ENCODE measurements around the gene FAM124B. TPM values are rescaled to one million over a fixed set of nuclear protein-coding genes. Genes with fewer than 3 reads are reported as not detected.

Gene FAM124B
- total RNA-seq, 1 donor from 2014 or later: 0.47 TPM

DNA sequence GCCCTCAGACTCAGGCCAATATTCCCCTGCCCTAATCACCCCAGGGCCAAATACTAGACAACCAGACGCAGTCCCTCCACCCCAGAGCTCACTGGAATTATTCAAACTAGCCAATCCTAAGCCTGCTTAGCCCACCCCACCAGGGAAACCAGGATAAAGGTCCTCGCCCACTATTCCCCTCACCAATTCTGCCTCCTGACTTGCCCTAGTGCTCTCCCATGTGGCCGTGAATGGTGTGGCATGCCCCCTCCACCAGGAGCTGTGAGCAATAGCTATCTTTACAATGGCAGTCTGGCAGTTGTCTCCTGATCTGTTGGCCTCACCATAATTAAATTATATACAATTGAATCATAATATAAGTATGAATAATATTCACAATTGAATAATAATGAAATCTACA is 42.3 kb downstream of the FAM124B start:
- intact Hi-C loops (cut with micrococcal nuclease): loop anchor here (5.0 to 10.0 kb wide), 2 partner anchors 643 to 1305 kb away; no protein-coding TSS in a partner anchor
- H3K4me3 Mint-ChIP-seq: no peak overlapping the region
- DNase-seq: no peak
- H3K36me3 Mint-ChIP-seq (ENCODE audit: low read depth): no peaks in the 10 kb centered on the region
- no peaks in the 10 kb centered on the region for H3K9me3 Mint-ChIP-seq
- H3K4me1 Mint-ChIP-seq: no peaks in the 10 kb centered on the region
- peaks cover 4% of the 10 kb centered on the region for H3K27me3 Mint-ChIP-seq
- H3K27ac Mint-ChIP-seq: no peak overlapping the region

DNA sequence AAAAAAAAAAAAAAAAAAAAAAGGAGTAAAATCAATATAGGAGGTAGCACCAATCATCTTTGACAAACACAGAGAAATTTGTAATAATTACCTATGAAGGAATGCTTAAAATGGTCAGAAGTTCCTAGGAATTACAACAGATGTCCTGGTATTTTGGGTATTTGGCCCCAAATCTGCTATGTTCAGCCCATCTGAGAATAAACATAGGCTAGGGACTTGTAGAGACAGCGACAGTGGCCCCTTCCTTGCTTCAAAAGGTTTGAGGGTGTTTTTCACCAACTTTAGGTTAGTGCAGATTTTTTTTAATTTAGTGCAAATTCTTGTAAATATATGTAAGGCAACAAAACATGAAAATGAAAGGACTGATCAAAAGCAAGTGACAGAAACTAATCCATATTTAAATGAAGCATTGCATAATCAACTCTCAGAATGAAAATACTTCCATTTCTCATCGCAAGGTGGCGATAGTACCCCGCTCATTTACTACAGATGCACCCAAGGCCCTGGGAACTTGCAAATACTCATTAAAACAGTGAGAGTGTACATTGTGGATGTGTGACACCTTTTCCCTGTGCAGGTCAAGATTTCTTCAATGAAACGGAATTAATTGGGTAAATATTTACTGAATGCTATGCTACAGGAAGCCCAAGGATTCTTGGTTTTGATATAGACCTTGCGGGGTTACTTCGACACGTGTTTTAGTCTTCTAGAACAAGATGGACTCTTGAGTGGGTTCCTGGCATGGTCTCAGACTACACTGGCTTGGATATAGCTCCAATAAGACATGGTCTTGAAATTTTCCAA is 44.6 kb downstream of the FAM124B start:
- Mint-ChIP-seq H3K27me3 (peaks cover 7% of the 10 kb centered on the region), H3K4me3 (no peak overlapping the region), H3K9me3 (no peaks in the 10 kb centered on the region), H3K36me3 (ENCODE audit: low read depth) (no peaks in the 10 kb centered on the region), H3K4me1 (no peaks in the 10 kb centered on the region), H3K27ac (no peak overlapping the region)
- intact Hi-C loops (cut with micrococcal nuclease): loop anchor here (1.0 to 10.0 kb wide), 6 partner anchors 92 to 1308 kb away; no protein-coding TSS in a partner anchor
- DNase-seq: peak; percentile 88

DNA sequence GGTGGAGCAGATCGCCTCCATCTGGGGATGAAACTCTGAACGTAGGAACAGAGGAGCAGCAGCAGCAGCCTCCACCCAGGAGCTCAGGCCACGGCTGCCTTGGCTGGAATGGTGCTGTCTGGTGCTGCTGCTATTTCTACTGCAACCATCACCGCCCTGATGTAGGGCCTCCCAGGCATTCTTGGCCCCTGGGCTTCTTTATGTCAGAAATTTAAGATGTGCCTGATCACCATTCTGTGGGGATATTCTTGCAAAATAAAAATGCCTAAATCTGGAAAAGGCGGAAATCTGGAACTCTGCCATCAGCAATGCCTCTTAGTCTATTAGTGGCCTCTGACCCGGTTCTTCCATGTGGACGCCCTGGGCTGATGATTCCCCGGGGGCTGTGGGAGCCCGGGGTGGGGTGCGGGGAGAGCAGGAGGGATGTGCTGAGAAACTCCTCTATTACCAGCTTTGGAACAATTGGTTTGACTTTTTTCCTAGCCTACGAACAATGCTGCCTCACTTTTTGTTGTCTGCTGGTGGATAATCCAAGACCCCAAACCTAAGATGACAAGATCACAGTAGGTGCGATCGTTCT is 47.2 kb downstream of the FAM124B start:
- DNase-seq: no peak
- Mint-ChIP-seq H3K27me3 (peaks cover 15% of the 10 kb centered on the region), H3K4me1 (no peaks in the 10 kb centered on the region), H3K9me3 (no peaks in the 10 kb centered on the region), H3K4me3 (no peak overlapping the region), H3K36me3 (ENCODE audit: low read depth) (no peaks in the 10 kb centered on the region), H3K27ac (no peak overlapping the region)
- intact Hi-C loops (cut with micrococcal nuclease): loop anchor here (5.0 to 10.0 kb wide), 2 partner anchors 648 to 1310 kb away; no protein-coding TSS in a partner anchor

DNA sequence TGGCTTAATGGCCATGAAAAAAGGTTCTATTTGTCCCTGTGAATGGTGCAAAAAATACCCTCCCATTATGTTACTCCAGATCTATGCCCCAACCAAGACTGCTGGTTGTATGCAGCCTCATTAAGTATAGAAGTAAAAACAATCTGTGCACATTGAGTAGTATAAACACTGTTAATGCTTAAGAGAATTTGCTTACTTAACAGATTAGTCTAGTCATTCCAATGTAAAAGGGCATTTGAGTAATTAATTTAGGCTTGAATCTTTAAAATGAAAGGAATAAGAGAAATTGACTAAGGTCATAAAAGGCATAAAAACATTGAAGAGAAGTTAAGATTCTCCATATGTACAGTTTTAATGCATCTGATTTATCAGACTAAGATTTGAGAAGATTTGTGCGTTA is 51.2 kb downstream of the FAM124B start:
- DNase-seq: no peak
- Mint-ChIP-seq H3K36me3 (ENCODE audit: low read depth) (no peaks in the 10 kb centered on the region), H3K4me3 (no peak overlapping the region), H3K27me3 (peaks cover 32% of the 10 kb centered on the region), H3K27ac (no peak overlapping the region), H3K9me3 (no peaks in the 10 kb centered on the region), H3K4me1 (no peaks in the 10 kb centered on the region)
- intact Hi-C loops (cut with micrococcal nuclease): loop anchor here (10.0 kb wide), 1 partner anchor 1314 kb away; no protein-coding TSS in a partner anchor

DNA sequence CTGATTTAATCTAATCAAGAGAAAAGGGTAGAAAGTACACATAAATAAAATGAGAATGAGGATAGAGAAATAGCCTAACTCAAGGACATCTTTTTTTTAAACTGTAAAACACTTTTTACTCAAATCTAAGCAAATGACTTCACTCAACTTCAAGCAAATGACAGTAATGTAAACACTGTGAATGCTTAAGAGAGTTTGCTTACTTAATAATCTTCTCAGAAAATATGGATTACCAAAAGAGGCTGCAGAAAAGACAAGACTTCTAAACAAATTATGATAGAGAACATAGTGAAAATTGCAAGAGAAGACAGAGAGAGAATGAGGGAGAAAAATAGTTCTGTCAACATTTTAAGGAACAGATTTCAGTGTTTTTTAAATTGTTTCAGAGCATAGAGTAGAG is 52.5 kb downstream of the FAM124B start:
- intact Hi-C loops (cut with micrococcal nuclease): no loop called here
- no peak for DNase-seq
- H3K36me3 Mint-ChIP-seq (ENCODE audit: low read depth): no peaks in the 10 kb centered on the region
- no peaks in the 10 kb centered on the region for H3K9me3 Mint-ChIP-seq
- no peak overlapping the region for H3K4me3 Mint-ChIP-seq
- H3K27me3 Mint-ChIP-seq: peaks cover 30% of the 10 kb centered on the region
- no peak overlapping the region for H3K27ac Mint-ChIP-seq
- H3K4me1 Mint-ChIP-seq: no peaks in the 10 kb centered on the region

DNA sequence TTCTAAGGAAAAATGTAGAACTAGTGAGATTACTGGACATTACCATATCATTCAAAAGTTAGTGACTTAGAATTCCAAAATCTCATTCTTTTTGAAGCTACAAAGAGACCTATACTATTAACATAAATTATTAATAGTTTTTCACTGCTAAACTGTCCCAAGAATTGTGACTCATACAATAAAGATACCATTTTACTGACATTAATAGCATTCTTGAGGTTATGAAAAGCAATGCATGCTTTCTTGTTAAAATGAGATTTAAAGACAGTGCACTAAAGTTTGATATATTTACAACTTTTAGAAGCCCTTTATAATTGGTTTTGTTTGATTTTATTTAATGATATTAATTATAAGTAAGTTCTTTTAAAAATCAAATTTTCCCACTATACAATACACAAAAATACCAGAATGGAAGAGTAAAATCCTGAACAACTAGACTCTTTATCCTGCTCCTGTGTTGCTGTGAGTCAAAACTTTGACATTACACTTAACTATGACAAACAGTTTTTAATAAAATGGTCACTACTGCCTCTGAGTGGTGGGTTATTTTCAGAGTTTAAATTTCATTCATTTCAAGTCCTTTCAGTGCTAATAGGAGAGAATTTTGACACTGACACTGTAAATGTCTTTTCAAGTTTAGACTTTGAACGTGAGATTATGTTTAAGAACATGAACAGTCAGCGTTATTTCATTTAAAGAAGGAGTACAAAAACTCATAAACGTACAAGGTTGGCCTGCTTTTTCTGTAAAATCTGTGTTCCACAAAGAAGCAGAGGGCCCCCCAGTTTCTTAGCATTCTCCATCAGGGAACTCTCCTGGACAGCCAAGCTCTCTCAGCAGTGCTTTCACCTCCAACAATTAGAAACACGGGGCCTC is 54.5 kb downstream of the FAM124B start:
- Mint-ChIP-seq H3K9me3 (no peaks in the 10 kb centered on the region), H3K4me3 (no peak overlapping the region), H3K4me1 (no peaks in the 10 kb centered on the region), H3K27ac (no peak overlapping the region), H3K36me3 (ENCODE audit: low read depth) (no peaks in the 10 kb centered on the region), H3K27me3 (peaks cover 30% of the 10 kb centered on the region)
- no peak for DNase-seq
- intact Hi-C loops (cut with micrococcal nuclease): no loop called here

DNA sequence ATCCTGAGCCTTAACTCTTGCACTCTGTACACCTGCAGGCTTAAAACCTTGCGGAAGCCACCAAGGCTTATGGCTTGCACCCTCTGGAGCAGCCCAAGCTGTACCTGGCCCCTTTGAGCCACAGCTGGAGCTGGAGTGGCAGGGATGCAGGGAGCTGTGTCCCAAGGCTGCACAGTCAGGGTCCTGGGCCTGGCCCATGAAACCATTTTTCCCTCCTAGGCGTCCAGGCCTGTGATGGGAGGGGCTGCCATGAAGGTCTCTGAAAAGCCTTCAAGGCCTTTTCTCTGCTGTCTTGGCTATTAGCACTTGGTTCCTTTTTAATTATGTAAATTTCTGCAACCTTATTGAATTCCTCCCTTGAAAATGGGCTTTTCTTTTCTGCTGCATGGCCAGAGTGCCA is 56.4 kb downstream of the FAM124B start:
- H3K4me3 Mint-ChIP-seq: no peak overlapping the region
- no peak overlapping the region for H3K27ac Mint-ChIP-seq
- no peaks in the 10 kb centered on the region for H3K9me3 Mint-ChIP-seq
- no peaks in the 10 kb centered on the region for H3K36me3 Mint-ChIP-seq (ENCODE audit: low read depth)
- intact Hi-C loops (cut with micrococcal nuclease): no loop called here
- H3K4me1 Mint-ChIP-seq: no peaks in the 10 kb centered on the region
- DNase-seq: no peak
- H3K27me3 Mint-ChIP-seq: peaks cover 26% of the 10 kb centered on the region

DNA sequence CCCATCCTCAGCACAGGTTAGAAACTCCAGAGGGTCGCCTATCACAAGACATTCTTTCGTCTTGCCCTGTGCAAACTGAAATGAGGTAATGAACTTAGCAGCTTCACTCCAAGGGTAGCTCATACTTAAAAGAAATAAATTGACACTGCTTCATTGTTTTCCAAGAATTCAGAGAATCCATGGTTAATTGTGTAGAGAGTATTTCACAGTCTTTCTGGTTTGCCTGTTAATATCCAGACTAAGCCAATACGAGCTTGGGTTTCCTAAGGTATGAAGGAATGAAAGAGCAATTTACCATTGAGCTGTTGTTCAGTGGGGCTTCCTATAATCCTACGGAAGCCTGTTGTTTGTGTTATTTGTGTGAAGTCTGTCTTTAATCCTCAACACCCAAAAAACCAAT is 58.7 kb downstream of the FAM124B start:
- no peak overlapping the region for H3K4me3 Mint-ChIP-seq
- no peaks in the 10 kb centered on the region for H3K9me3 Mint-ChIP-seq
- intact Hi-C loops (cut with micrococcal nuclease): no loop called here
- H3K27ac Mint-ChIP-seq: no peak overlapping the region
- H3K27me3 Mint-ChIP-seq: peaks cover 23% of the 10 kb centered on the region
- DNase-seq: no peak
- no peaks in the 10 kb centered on the region for H3K36me3 Mint-ChIP-seq (ENCODE audit: low read depth)
- no peaks in the 10 kb centered on the region for H3K4me1 Mint-ChIP-seq

DNA sequence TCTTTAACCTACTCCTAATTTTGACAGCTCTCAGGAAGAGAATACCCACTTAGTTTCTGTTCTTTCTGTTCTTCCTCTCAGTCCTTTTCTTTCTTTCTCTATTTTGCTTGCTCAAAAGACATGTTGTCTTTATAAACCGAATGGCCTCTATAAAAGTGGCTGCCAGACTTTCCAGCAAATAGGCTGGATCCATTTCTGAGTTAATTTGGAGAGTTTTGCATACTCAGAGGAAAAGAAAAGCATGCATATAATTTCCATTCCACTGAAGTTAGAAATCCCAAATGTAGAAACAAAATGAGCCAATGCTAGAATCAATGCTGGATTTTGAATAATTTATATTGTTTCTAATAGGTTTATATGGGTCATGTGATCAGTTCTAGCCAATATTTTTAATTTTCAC is 65.9 kb downstream of the FAM124B start:
- Mint-ChIP-seq H3K27ac (no peak overlapping the region), H3K27me3 (peaks cover 10% of the 10 kb centered on the region), H3K36me3 (ENCODE audit: low read depth) (no peaks in the 10 kb centered on the region), H3K4me3 (no peak overlapping the region), H3K4me1 (no peaks in the 10 kb centered on the region), H3K9me3 (no peaks in the 10 kb centered on the region)
- no peak for DNase-seq
- intact Hi-C loops (cut with micrococcal nuclease): no loop called here

DNA sequence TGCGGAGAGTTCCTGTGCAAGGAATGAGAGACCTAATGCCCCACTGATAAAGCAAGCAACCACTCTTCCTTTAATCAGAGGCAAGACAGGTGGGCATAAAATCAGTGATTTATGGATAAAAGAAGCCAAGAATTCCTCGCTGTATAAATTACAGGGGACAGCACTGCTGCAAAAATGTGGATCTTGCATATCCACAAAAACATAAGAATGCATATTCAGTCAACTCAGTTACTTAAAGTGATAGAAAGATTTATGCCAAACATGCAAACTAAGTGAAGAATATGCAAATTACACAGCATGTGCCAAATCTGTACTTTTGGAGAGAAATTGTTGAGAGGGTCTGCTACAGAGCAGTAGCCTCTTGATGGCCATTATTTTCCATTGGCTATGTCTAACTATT is 67.2 kb downstream of the FAM124B start:
- DNase-seq: no peak
- Mint-ChIP-seq H3K4me3 (no peak overlapping the region), H3K4me1 (no peaks in the 10 kb centered on the region), H3K36me3 (ENCODE audit: low read depth) (no peaks in the 10 kb centered on the region), H3K9me3 (no peaks in the 10 kb centered on the region), H3K27ac (no peak overlapping the region), H3K27me3 (peaks cover 2% of the 10 kb centered on the region)
- intact Hi-C loops (cut with micrococcal nuclease): no loop called here

DNA sequence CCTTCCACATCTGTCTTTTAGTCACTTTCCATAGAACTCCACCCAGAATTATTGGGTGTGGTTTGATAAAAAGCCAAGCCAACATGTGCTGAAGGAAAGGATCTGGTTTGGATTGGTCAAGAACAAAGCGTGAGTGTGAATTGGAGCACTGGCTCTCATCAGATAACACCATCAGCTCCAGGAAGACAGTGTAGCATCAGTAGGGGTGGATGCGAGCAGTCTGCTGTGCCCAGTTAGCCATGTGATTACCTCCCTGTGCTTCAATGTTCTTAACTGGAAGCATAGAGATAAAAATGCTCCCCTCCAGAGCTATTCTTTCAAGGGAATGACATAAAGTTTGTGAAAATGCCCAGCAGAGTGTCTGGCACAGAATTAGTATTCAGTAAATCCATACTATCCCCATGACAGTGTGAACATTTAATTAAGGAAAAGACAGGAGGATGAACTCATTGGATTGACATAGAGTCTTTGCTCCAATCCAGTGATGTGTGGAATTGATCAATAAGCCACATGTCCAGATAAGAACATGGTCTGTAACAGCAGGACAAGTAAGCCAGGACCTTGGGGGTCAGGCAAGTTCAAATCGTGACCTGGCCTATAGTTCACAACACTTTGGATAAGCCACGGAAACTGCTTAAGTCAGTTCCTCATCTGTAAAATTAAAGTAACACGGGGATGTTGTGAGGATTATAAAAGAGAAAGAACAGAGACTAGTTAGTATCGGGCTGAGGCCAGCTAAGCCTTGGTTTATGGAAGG is 68.0 kb downstream of the FAM124B start:
- H3K27me3 Mint-ChIP-seq: peaks cover 2% of the 10 kb centered on the region
- no peaks in the 10 kb centered on the region for H3K9me3 Mint-ChIP-seq
- intact Hi-C loops (cut with micrococcal nuclease): no loop called here
- no peaks in the 10 kb centered on the region for H3K36me3 Mint-ChIP-seq (ENCODE audit: low read depth)
- H3K27ac Mint-ChIP-seq: no peak overlapping the region
- no peak overlapping the region for H3K4me3 Mint-ChIP-seq
- DNase-seq: no peak
- no peaks in the 10 kb centered on the region for H3K4me1 Mint-ChIP-seq

DNA sequence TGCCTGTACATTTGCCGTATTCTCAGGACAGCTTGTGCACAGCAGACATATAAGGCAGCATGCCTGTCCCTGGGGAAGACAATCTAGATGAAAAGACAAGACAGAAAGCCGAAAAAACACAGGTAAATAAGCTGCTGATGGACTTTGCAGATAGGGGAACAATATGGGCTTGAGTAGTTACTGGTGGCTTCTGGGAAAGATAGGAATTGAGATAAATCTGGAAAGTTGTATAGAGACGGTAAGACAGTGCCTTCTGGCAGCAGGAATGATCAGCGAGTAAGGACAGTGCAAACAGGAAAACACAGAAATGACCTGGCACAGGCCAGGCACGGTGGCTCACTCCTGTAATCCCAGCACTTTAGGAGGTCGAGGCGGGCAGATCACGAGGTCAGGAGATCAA is 70.2 kb downstream of the FAM124B start:
- Mint-ChIP-seq H3K36me3 (ENCODE audit: low read depth) (no peaks in the 10 kb centered on the region), H3K27me3 (peaks cover 10% of the 10 kb centered on the region), H3K4me1 (no peaks in the 10 kb centered on the region), H3K4me3 (no peak overlapping the region), H3K9me3 (no peaks in the 10 kb centered on the region), H3K27ac (no peak overlapping the region)
- intact Hi-C loops (cut with micrococcal nuclease): no loop called here
- DNase-seq: no peak

DNA sequence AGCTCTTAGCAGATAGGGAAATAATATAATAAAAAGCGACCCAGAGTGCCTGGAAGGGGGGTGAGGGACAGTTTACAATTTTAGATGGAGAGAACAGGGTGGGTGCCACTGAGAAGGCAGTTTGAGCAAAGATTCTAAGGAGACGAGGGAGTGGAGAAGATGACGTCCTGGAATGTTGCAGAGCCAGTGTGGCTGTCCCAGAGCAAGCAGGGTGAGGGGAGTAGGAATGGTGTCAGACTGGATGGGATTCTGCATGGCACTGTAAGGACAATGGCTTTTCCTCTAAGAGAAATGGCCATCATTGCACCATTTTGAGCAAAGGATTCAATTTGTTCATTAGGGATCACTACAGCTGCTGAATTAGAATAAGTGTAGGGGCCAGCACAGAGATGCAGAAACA is 73.1 kb downstream of the FAM124B start:
- Mint-ChIP-seq H3K27ac (no peak overlapping the region), H3K4me1 (no peaks in the 10 kb centered on the region), H3K36me3 (ENCODE audit: low read depth) (no peaks in the 10 kb centered on the region), H3K27me3 (peaks cover 13% of the 10 kb centered on the region), H3K4me3 (no peak overlapping the region), H3K9me3 (no peaks in the 10 kb centered on the region)
- intact Hi-C loops (cut with micrococcal nuclease): no loop called here
- DNase-seq: no peak

Data from activated CD4-positive, alpha-beta T cell treated with anti-CD3 and anti-CD28 coated beads, Interleukin-2, amount 10 ng/mL, durations not matched to agents 24 days and 14 days (primary cell).